ENCODE measurements around the gene ARID3A. TPM values are rescaled to one million over a fixed set of nuclear protein-coding genes. Genes with fewer than 3 reads are reported as not detected.

The ARID3A gene
- total RNA-seq, 1 experiment from 2014 or later: 10.2 TPM

DNA sequence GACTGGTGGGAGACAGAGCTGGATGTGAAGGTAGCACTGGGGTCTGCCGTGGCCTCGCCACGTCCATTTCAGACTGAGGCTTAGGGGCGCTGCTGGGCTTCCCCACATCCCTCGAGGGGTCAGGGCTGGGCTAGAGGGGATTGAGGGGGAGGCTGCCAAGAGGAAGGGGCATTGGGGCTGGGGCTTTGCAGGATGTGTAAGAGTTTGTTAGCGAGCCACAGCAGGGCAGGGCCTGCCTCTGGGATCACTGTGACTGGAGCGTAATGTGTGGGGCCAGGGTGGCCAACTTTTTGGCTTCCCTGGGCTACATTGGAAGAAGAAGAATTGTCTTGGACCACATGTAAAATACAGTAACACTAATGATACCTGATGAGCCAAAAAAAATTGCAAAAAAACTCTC is 14.1 kb downstream of the ARID3A start:
- POLR2A ChIA-PET: interaction anchor here (0.6 to 0.7 kb wide), 4 partner anchors 44 to 267 kb away, joined by 3 to 5 read pairs (median 3); no protein-coding TSS in a partner anchor
- Mint-ChIP-seq H3K4me3 (ENCODE audit: unreplicated experiment) (peak overlapping the region; percentile 28), H3K36me3 (ENCODE audit: insufficient read depth, unreplicated experiment) (peaks cover 18% of the 10 kb centered on the region), H3K4me1 (ENCODE audit: insufficient read depth, unreplicated experiment) (peaks cover 20% of the 10 kb centered on the region), H3K9me3 (ENCODE audit: unreplicated experiment) (no peaks in the 10 kb centered on the region), H3K27ac (ENCODE audit: low read depth, unreplicated experiment) (no peak overlapping the region), H3K27me3 (ENCODE audit: insufficient read depth, unreplicated experiment) (no peaks in the 10 kb centered on the region)
- BruUV-seq (replicated peaks): no TSS peak
- intact Hi-C loops (cut with micrococcal nuclease): loop anchor here (2.0 kb wide), 1 partner anchor 19 kb away; no protein-coding TSS in a partner anchor
- CTCF ChIA-PET: interaction anchor here (3.0 kb wide), 1 partner anchor 30 kb away, joined by 9 read pairs; no protein-coding TSS in a partner anchor
- TF ChIP-seq, protein P1, sequence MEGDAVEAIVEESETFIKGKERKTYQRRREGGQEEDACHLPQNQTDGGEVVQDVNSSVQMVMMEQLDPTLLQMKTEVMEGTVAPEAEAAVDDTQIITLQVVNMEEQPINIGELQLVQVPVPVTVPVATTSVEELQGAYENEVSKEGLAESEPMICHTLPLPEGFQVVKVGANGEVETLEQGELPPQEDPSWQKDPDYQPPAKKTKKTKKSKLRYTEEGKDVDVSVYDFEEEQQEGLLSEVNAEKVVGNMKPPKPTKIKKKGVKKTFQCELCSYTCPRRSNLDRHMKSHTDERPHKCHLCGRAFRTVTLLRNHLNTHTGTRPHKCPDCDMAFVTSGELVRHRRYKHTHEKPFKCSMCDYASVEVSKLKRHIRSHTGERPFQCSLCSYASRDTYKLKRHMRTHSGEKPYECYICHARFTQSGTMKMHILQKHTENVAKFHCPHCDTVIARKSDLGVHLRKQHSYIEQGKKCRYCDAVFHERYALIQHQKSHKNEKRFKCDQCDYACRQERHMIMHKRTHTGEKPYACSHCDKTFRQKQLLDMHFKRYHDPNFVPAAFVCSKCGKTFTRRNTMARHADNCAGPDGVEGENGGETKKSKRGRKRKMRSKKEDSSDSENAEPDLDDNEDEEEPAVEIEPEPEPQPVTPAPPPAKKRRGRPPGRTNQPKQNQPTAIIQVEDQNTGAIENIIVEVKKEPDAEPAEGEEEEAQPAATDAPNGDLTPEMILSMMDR (IDR thresholded peaks at IDR 0.05; ENCODE audit: unreplicated experiment): no peak
- DNase-seq (ENCODE audit: unreplicated experiment): no peak

DNA sequence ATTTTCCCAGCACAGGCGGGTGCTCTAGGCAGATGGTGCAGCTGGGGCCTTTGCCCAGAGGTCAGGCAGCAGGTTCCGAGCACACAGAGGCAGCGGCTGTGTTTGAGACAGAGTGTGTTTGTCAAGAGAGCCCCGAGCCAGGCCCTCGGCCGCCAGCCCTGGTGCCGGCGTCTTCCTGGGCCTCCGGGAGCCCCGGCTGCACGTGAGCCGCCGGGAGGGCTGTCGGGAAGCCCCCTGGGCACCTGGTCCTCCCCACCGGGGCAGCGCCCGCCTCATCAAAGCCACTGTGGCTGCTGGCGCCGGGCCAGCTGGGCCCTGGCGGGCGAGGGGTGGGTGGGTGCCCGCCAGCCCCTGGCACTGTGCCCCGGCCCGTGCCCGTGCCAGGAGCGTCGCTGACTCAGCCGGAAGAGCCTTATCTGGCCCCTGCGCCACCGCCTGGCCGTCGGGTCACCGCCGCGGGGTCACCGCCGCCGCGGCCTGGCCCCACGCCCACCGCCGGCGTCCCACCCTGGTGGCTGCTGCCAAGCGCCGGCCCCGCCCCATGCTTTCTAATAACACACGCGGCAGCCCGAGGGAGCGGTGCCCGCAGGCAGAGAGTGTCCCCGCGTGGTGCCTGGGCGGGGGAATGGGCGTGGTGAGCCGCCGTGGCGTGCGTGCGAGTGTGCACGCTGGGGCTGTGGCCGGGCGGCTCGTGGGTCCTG is 14.9 kb downstream of the ARID3A start:
- H3K27me3 Mint-ChIP-seq (ENCODE audit: insufficient read depth, unreplicated experiment): no peaks in the 10 kb centered on the region
- intact Hi-C loops (cut with micrococcal nuclease): loop anchor here (2.0 kb wide), 1 partner anchor 18 kb away; no protein-coding TSS in a partner anchor
- H3K4me3 Mint-ChIP-seq (ENCODE audit: unreplicated experiment): peak overlapping the region; percentile 66
- CTCF ChIA-PET: interaction anchor here (3.0 kb wide), 1 partner anchor 29 kb away, joined by 9 read pairs; no protein-coding TSS in a partner anchor
- POLR2A ChIA-PET: interaction anchor here (0.6 to 0.7 kb wide), 2 partner anchors 56 to 244 kb away, joined by 3 to 5 read pairs; no protein-coding TSS in a partner anchor
- H3K9me3 Mint-ChIP-seq (ENCODE audit: unreplicated experiment): no peaks in the 10 kb centered on the region
- TF ChIP-seq, protein P1 (IDR thresholded peaks at IDR 0.05; ENCODE audit: unreplicated experiment): no peak
- no TSS peak for BruUV-seq (replicated peaks)
- H3K27ac Mint-ChIP-seq (ENCODE audit: low read depth, unreplicated experiment): no peak overlapping the region
- peaks cover 23% of the 10 kb centered on the region for H3K4me1 Mint-ChIP-seq (ENCODE audit: insufficient read depth, unreplicated experiment)
- H3K36me3 Mint-ChIP-seq (ENCODE audit: insufficient read depth, unreplicated experiment): peaks cover 21% of the 10 kb centered on the region
- peak; percentile 85 for DNase-seq (ENCODE audit: unreplicated experiment)

- ChIA-PET CTCF (no interaction called here), POLR2A (no interaction called here)
- H3K36me3 Mint-ChIP-seq (ENCODE audit: insufficient read depth, unreplicated experiment): peaks cover 24% of the 10 kb centered on the region
- peak overlapping the region; percentile 31 for H3K27ac Mint-ChIP-seq (ENCODE audit: low read depth, unreplicated experiment)
- BruUV-seq (replicated peaks): no TSS peak
- H3K4me1 Mint-ChIP-seq (ENCODE audit: insufficient read depth, unreplicated experiment): peaks cover 23% of the 10 kb centered on the region
- DNase-seq (ENCODE audit: unreplicated experiment): no peak
- intact Hi-C loops (cut with micrococcal nuclease): loop anchor here (2.0 kb wide), 1 partner anchor 17 kb away; no protein-coding TSS in a partner anchor
- no peaks in the 10 kb centered on the region for H3K9me3 Mint-ChIP-seq (ENCODE audit: unreplicated experiment)
- H3K4me3 Mint-ChIP-seq (ENCODE audit: unreplicated experiment): peak overlapping the region; percentile 66
- TF ChIP-seq, protein P1 (IDR thresholded peaks at IDR 0.05; ENCODE audit: unreplicated experiment): no peak
- no peaks in the 10 kb centered on the region for H3K27me3 Mint-ChIP-seq (ENCODE audit: insufficient read depth, unreplicated experiment)
Measured at GRCh38 chr19:941292-942132, 15.7 kb downstream of the ARID3A start.

GRCh38 chr19:942133-942645 is 16.4 kb downstream of the ARID3A start:
- H3K4me1 Mint-ChIP-seq (ENCODE audit: insufficient read depth, unreplicated experiment): peaks cover 23% of the 10 kb centered on the region

More at GRCh38 chr19:942133-942645, 16.4 kb downstream of the ARID3A start:
- H3K4me3 Mint-ChIP-seq (ENCODE audit: unreplicated experiment): no peak overlapping the region
- CTCF ChIA-PET: interaction anchor here (1.0 kb wide), 1 partner anchor 40 kb away, joined by 3 read pairs; no protein-coding TSS in a partner anchor
- peaks cover 20% of the 10 kb centered on the region for H3K36me3 Mint-ChIP-seq (ENCODE audit: insufficient read depth, unreplicated experiment)
- DNase-seq (ENCODE audit: unreplicated experiment): no peak
- POLR2A ChIA-PET: no interaction called here
- no peaks in the 10 kb centered on the region for H3K9me3 Mint-ChIP-seq (ENCODE audit: unreplicated experiment)
- no TSS peak for BruUV-seq (replicated peaks)
- no peaks in the 10 kb centered on the region for H3K27me3 Mint-ChIP-seq (ENCODE audit: insufficient read depth, unreplicated experiment)
- intact Hi-C loops (cut with micrococcal nuclease): no loop called here
- TF ChIP-seq, protein P1 (IDR thresholded peaks at IDR 0.05; ENCODE audit: unreplicated experiment): no peak
- no peak overlapping the region for H3K27ac Mint-ChIP-seq (ENCODE audit: low read depth, unreplicated experiment)
